Lower leg skin (tissue), 4 donors: Measurements from ENCODE around the gene UGT1A4. TPM values are rescaled to one million over a fixed set of nuclear protein-coding genes. Genes with fewer than 3 reads are reported as not detected.

Experiments used
- DNase-seq, 2 donors: peaks; one replicate each; pipeline ENCODE4 v3.0.0-alpha.2; 2019; ENCODE audit warnings: low spot score in 2 of 2
- H3K4me3 ChIP-seq: fragments of 200-600 bp; sonication (generic); 2 replicates; pipeline ENCODE4 v1.5.1; 2017; ENCODE audit warnings: mild to moderate bottlenecking, low read depth; ENCODE audit not compliant: poor library complexity, severe bottlenecking
- CTCF ChIP-seq, 3 donors: fragments of 450-650 bp; IDR thresholded peaks; one replicate each; pipeline ENCODE4 v1.5.1; 2016; ENCODE audit warnings: antibody characterized with exemption in 3 of 3, mild to moderate bottlenecking in 3 of 3, moderate library complexity in 2 of 3
- POLR2A ChIP-seq, 2 donors: fragments of 450-650 bp; IDR thresholded peaks; one replicate each; pipeline ENCODE4 v1.6.1; 2016 to 2017; ENCODE audit warnings: antibody characterized with exemption in 2 of 2, mild to moderate bottlenecking in 1 of 2, moderate library complexity in 1 of 2
- whole genome bisulfite sequencing, 2 donors: methylation state at CpG; one replicate each; pipeline ENCODE4 v1.1.5; 2018; 5-methylcytosine and 5-hydroxymethylcytosine counted together
- intact Hi-C: fragments of 100-400 bp; cut with DNase I; formaldehyde crosslinking; loops from one replicate; pipeline ENCODE4 v1.15.0; 2023; ENCODE audit warnings: low total_unique reads
- total RNA-seq, 4 donors: library from RNA; depleted of rRNA; stranded (reverse); fragments of >200 nt; gene quantifications; one replicate each; pipeline ENCODE4 v1.1.0, GENCODE V29; 2016

The UGT1A4 gene
- total RNA-seq, 4 donors from 2014 or later = 1.0 to 2.9 (median 2.4) TPM

- 87 to 93% methylated on average over 6 of the region's 6 CpGs for WGBS, 2 donors
- H3K4me3 ChIP-seq = no peak overlapping the region
- no peak for DNase-seq
- TF ChIP-seq POLR2A (IDR thresholded peaks at IDR 0.05) (no peak), CTCF (IDR thresholded peaks at IDR 0.05) (no peak)
- intact Hi-C loops = no loop called here
Observed at GRCh38 chr2:233775414-233775813, 56.9 kb downstream of the UGT1A4 start.

GRCh38 chr2:233778030-233778429 lies 59.5 kb downstream of the UGT1A4 start, which contains the start of gene MROH2A:
Gene MROH2A (plus strand): TSS chr2:233778330. CDS start chr2:233779359, 1,029 bp downstream.
- H3K4me3 ChIP-seq = no peak within 1 kb of the TSS
- no peak for DNase-seq
- TF ChIP-seq CTCF (IDR thresholded peaks at IDR 0.05) (no peak), POLR2A (IDR thresholded peaks at IDR 0.05) (no peak)
- 88 to 95% methylated on average over 2 of the region's 2 CpGs for WGBS, 2 donors
- intact Hi-C loops = no loop called here

- 84 to 89% methylated on average over 4 of the region's 4 CpGs for WGBS, 2 donors
- H3K4me3 ChIP-seq = no peak overlapping the region
- intact Hi-C loops = loop anchor here (10.0 kb wide), 1 partner anchor 1525 kb away; no protein-coding TSS in a partner anchor
- TF ChIP-seq POLR2A (IDR thresholded peaks at IDR 0.05) (no peak), CTCF (IDR thresholded peaks at IDR 0.05) (no peak)
- DNase-seq = no peak
Observed at GRCh38 chr2:233779722-233780121, 61.2 kb downstream of the UGT1A4 start.

- TF ChIP-seq POLR2A (IDR thresholded peaks at IDR 0.05) = no peak
- TF ChIP-seq CTCF (IDR thresholded peaks at IDR 0.05) = no peak
- intact Hi-C loops = loop anchor here (10.0 kb wide), 1 partner anchor 1524 kb away; no protein-coding TSS in a partner anchor
Observed at GRCh38 chr2:233780771-233781170, 62.2 kb downstream of the UGT1A4 start.

GRCh38 chr2:233789554-233789953 lies 71.0 kb downstream of the UGT1A4 start:
- H3K4me3 ChIP-seq = no peak overlapping the region
- DNase-seq = no peak
- TF ChIP-seq POLR2A (IDR thresholded peaks at IDR 0.05) (no peak), CTCF (IDR thresholded peaks at IDR 0.05) (no peak)
- WGBS, 2 donors = 83 to 90% methylated on average over 6 to 7 of the region's 7 CpGs
- intact Hi-C loops = loop anchor here (10.0 kb wide), 1 partner anchor 1515 kb away; no protein-coding TSS in a partner anchor

More at GRCh38 chr2:233780771-233781170, 62.2 kb downstream of the UGT1A4 start:
- H3K4me3 ChIP-seq = no peak overlapping the region
- 83 to 85% methylated on average over 4 of the region's 4 CpGs for WGBS, 2 donors
- no peak for DNase-seq
